Effector CD8-positive, alpha-beta T cell (primary cell): ENCODE measurements around the gene SNCAIP.
"Not testable (repeated sequence)": the region's sequence is repeated elsewhere in the genome, so short reads cannot be mapped to it uniquely, and the experiment has no call there.

Experiments used
- DNase-seq: peaks from one replicate; lab custom pipeline; 2025; lab: John Stamatoyannopoulos, UW

Gene SNCAIP

DNA sequence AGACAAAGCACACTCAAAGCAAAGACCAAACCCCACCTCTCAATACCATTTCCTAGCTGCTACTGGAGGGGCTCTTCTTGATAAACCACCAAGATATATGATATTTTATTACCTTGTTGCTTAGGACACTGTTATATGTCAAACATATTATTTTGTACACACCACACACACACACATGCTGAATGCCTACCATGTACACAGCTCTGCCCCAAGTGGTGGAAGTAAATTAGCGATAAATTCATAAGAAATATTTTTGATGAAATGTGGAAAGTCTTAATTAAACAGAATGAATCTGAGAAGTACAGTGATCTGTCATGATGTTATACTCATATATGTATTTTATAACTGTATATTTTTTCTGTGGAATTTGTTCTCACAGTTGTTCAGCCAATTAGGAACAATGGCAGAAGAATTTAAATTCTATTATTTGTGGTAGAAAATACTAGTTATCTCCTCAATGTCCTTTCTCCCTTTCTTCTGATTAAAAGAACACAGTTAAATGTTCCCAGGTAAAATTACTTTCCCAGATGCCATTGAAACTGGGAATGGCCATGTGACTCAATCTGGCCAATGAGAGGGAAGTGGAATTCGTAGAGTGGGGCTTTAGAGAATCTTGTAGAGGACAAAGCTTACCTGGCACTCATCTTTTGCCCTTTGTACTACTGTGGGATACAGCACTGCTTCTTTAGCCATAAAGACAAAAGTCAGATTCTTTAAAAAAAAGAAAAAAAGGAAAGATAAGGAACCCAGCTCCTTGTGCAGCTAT lies 156.5 kb downstream of the SNCAIP start:
- no peak for DNase-seq

DNA sequence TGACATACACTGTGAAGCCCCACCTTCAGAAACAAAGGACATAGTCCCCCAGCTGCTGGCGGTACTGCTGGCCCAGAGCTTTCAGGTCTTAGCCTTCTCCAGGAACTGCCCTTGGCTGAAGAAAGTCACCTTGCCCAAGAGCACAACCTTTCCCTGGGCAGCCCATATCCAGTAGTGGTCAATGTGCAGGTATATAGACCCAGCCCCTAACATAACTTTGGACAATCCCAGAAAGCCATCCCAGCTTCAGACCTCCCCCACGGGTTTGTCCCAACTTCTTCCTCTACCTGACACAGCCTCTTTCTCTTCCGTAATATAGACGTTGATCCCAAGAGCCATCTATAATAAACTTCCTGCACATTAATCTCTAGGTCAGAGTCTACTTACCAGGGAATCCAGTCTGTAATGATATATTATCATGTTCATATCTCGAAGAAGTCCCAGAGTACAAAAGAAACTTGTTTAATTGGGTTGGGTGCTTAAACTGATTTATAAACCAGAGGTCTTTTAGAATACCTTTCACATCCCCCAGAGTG lies 157.4 kb downstream of the SNCAIP start:
- no peak for DNase-seq

DNA sequence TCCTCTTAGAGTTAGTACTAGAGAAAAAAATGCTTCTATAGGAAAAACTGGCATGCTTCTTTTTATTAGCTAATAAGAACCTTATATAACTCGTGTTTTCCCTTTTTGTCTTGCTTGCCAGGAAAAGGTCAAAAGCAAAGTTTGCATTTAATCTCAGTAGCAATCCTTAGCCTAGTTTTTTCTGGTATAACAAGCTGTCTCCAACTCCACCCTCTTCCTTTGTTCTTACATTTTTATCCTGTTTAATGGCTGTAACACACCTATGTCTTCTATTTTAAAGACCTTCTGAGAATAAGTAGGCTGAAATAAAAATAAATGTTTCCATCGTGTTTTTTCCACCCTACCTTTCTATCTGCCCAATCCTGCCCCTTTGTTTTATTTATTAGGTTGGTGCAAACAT lies 158.3 kb downstream of the SNCAIP start:
- DNase-seq, result no peak

DNA sequence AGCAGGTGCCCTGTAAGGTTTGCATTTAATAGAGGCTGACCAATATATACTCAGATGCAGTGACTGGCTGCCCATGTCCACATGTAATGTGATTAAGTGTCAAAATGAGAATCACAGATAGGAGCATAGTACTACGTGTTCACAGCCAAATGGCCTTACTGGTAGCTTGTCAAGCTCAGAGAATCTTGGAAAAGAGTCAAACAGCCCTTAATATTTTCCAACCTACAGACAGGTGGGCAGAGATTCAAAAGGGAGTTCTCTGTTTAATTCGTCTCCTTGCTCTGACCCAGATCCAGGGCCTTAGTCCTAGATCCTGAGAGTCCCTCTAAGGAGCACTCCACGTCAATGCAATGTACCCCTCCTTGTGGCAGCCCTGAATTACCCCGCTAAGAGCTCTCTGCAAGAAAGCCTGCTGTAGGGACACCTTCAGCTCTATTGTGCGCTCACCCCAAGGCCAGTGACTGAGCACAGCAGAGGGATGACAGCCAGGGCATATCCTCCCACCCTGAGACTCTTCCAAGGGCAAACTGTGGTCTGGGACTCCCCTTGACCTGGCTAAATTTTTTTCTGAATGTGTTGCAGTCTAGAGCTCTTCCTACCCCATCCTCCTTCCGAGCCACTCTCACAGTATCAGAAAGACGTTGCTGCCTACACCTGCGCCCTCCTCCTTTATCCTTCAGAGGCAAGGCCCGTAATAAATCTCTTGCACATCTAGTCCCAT lies 159.2 kb downstream of the SNCAIP start:
- no peak for DNase-seq

DNA sequence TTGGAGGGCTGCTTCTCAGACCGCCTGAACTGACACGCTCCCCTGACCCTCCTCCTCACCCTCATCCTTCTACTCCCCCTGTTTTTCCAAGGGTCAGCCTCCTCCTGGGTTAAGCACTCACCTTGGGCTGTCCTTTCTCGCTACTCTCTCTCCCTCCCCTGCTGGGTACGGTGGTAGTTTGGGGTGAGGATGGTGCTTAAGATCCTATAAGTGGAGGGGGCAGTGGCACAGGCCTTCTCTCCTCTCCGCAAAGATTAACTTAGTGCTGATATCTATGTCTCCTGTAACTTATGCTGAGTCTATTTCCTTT lies 159.7 kb downstream of the SNCAIP start:
- no peak for DNase-seq

DNA sequence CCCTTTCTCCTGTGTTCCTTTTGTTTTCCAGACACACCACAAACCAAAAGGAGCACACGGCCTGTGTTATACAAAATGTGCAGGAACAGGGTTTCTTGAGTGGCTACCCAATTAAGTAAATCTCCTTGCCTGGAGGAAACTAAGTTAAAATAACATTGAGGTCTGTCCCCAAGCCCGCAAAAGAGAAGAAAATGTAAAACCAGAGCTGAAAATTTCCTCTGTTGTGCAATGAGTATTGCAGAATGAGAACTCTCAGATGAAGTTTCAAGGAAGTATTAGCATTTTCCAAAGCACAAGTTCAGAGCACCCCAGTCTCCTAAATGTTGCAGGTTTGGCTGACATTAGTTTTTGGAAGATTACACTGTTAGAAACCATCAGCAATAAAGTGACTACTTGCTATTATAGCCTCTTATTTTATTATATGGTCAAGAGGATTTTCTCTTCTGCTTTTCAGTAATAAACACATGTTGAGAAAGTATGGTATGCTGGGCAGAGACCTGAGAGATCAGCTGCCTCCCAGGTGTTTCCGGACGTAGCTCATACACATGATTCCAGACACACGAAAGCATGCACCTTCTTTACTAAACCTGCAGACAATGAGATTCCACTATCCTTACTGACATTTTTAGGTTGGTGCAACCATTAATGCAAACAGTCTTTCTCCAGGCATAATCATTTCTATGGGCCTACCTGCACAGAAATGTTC lies 161.3 kb downstream of the SNCAIP start:
- no peak for DNase-seq

DNA sequence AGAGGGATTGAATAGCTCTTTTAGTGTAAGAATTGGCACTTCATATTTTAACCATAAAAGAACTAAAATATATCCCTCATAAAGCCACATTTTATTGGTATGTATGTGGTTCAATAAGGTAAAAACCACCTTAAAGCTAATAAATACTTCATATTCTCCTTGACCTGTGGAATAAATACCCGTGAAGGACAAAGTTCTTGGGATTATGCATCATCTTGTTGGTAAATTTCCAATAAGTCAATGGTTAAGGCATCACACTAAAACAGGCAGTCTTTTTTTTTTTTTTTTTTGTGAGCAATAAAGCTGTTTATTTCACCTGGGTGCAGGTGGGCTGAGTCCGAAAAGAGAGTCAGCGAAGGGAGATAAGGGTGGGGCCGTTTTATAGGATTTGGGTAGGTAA lies 161.9 kb downstream of the SNCAIP start:
- no peak for DNase-seq

DNA sequence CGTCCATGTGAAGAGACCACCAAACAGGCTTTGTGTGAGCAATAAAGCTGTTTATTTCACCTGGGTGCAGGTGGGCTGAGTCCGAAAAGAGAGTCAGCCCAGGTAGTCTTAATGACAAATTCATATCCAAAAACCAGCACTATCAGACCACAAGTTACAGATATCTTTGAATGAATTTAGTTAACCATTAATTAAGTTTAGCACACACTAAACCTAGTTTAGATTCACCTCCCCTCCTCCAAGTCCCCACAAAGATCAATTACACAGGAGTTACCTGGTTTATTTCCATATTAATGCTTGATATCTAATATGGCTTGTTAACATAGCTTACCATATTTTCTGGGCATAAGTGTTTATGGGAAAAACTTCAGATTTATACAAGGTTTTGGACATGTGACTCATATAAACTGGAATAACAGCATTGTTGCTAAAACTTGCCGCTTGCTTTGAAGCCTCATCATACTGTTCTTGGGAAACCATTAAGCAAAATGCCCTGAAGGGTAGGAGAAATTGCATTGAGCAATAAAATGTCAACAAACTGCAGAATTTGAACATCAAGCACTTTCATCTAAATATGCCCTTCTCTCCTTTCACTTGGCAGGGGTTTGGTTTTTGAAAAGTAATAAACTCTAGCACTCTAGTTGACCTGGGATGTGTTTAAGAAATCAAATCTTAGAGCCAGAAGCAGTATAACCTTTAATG lies 166.9 kb downstream of the SNCAIP start:
- no peak for DNase-seq

DNA sequence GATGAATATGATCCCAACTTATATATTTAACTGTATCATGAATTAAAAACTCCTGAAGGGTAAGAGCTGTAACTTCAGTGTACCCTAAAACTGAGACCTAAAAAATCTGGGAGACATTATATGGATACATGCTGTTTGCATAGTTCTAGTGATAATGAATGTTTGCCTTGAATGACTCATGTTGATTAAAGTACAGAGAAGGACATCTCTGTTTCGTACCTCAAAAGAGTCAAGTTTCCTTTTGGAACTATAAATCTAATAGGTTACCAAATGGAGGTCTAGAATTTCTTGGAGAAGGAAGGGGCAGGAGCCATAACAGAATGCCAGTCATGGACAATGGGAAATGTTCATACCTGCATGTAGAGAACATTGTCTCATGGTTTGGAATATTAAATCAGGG lies 168.1 kb downstream of the SNCAIP start:
- no peak for DNase-seq

DNA sequence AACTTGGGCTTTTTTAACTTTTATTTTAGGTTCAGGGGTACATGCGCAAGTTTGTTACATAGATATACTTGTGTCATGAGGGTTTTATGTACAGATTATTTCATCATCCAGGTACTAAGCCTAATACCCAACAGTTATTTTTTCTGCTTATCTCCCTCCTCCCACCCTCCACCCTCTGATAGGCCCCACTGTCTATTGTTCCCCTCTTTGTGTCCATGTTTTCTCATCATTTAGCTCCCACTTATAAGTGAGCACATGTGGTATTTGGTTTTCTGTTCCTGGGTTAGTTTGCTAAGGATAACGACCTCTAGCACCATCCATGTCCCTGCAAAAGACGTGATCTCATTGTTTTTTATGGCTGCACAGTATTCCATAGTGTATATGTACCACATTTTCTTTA lies 172.1 kb downstream of the SNCAIP start:
- DNase-seq, result no peak

DNA sequence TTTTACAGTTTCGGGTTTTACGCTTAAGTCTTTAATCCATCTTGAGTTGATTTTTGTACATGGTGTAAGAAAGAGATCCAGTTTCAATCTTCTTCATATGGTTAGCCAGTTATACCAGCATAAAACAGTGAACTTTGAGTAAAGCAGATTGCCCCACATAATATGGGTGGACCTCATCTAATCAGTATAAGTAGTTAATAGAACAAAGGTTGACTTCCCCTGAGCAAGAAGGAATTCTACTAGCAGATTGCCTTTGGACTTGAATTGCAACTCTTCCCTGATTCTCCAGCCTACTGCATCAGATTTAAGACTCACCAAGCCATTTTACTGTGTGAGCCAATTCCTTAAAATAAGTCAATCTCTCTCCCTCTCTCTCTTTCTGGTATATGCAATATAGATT lies 173.2 kb downstream of the SNCAIP start:
- no peak for DNase-seq

DNA sequence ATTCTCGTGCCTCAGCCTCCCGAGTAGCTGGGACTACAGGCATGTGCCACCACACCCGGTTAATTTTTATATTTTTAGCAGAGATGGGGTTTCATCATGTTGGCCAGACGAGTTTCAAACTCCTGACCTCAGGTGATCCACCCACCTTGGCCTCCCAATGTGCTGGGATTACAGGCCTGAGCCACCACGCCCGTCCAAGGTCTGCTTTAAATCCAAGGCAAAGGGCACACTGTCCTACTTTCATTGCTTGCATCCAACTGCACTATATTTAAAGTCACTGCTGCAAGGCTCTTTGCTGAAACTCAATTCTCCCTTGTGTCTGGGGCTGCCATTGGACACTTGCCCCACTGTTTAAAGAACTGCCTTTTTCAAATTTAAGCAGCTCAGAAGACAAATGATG lies 174.6 kb downstream of the SNCAIP start:
- not testable (repeated sequence) for DNase-seq

DNA sequence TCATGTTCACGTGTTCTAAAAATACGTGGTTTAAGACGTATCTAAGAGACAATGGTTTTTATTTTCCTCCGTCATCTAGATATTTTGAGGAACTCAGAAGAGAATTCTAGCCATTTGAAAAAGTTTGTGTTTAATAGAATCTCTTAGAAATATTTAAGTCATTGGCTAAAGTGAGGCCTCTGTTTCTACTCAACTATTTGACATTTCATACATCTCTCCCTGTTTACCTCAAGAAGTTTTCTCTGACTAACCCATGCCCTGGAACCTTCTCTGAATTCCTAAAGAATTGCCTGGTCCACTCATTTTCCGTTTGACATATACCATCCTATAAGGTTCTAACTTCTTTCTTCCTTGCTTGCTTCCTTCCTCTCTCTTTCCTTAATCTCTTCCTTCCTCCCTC lies 178.7 kb downstream of the SNCAIP start:
- no peak for DNase-seq

DNA sequence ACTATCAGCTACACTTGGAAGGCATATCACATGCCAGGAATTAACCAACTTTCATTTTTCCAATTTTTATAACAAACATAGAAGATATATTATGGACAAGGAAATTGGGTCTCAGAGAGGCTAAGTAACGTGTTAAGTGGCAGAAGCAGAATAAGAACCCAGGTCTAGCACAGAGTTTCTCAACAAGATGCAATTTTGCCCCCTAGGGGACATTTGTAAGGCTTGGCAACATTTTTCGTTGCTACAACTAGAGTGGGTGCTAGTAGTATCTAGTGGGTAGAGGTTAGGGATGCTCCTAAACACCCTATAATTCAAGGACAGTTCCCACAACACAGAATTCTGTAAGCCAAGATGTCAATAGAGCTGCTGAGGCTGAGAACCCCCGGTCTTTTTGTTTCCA lies 180.6 kb downstream of the SNCAIP start:
- DNase-seq, result no peak

DNA sequence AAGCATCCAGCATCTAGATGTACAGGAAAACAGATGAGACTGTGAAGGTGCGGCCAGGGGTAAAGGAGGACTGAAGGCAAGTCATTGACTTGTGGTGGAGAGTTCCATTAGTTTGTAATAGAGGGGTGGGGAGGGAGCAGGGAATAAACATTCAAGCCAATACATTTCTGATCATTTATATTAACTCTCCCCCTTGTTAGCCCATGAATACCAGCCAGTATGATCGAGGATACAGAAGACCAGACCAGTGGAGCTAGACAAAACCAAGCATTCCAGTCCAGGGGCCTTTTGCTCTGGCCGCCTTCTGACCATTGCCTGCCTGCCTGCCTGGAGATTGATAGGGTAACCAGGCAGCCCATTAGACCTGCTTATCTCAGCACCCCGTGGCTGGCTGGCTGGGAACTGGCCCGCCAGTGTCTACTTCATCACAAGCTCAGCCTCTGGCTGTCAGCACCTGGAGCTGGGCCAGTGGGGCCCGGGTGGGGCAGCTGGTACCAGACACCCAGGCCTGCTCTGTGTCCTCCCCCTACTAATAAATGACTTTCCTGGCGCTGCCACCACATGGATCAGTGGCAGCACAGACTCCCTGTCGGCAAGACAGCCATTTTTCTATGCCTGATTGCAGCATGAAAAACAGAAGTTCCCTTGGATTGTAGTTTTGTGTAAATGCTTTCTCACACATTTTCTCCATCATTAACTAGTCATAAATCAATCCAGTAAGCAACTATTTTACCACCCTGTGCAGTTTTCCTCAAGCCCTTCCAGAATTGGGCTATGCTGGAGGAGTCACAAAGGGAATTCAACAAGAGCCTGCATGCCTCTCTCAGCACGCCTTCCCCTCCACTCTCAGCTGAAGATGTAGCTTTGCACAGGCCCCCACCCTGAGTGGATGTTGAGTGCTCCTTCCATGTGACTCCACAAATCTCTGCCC lies 181.3 kb downstream of the SNCAIP start:
- DNase-seq, result no peak

DNA sequence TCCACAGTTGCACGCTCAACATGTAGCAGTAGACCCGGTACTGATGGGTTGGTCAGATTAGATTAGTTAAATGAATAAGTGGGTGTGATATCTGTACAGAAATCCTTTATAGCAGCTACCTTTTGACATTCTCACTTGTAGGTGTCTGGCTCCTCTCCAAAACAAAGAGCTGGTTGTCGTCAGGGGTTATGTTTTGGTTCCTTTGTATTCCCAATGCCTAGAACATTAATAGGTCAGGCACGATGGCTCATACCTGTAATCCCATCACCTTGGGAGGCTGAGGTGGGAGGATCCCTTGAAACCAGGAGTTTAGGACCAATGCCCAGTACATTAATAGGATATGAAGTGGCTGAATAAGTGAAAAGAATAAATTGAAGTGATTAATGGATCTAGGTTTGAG lies 182.1 kb downstream of the SNCAIP start:
- no peak for DNase-seq

DNA sequence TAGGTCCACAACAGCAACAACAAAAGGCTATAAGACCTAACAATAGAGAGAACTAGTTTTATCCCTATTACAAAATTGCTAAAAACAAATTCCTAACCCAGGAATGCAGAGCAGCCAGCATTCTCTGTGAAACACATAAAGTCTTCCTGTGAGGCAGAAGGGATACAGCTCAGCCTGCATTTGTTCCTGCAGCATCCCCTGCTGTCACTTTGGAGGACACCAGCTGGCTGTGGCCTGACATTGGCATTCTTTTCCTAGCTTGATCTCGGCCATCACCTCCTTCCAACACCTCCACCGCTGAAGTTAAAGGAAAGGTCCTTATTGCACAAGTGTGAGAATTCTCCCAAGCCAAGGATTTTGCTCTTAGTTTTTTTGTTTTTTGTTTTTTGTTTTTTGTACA lies 186.1 kb downstream of the SNCAIP start:
- DNase-seq, result no peak

DNA sequence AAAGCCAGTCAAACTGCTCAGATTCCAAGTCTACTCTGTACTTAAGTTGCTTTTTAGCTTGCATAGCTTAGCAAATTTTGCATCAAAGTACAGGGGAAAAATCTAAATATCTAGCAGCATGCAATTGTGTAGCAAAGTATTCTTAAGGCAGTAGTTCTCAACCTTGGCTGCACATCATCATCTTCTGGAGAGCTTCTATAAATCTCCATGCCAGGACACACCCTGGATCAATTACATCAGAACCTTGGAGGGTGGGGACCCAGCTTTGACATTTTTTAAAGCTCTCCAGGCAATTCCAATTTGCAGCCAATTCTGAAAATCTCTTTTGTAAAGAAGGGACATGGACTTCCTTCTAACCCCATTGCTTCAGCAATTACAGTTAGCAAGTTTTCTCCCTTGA lies 187.5 kb downstream of the SNCAIP start:
- DNase-seq, result no peak

DNA sequence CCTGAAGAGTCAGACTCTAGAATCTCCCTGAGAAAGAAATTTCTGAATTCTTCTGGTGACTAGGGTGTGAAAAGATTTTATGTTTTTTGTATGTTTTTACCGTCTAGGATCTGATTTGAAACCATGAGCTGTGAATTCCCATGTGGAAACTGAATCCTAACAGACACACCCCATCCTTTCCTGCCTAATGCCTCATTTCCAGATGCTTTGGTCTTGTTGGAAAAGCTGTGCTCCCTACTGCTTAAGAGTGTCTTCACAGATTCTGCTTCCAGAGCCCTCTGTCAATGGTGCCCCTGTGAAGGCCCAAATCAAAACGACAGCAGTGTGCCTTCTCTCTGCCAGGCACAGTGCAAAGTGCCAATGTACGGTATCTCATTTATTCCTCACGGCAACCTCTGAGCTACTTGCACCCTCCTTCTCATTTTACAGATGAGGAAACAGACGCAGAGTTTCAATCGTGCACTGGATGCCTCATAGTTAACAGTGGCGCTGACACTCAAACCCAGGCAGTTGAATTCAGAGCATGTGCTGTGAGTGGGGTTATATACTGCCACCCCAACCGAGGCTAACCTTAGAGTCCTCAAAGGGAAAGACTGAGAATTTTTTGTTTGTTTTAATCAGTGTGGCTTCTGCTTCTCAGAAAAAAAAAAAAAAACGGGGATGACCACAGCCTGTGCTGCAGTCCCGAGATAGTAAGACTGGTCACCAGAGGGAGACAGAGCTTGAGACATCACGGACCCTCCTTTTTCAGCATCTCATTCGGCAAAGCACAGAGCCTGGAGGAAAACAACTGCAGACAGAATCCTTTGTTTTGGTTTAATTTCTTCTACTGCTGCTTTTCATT lies 188.4 kb downstream of the SNCAIP start:
- no peak for DNase-seq

DNA sequence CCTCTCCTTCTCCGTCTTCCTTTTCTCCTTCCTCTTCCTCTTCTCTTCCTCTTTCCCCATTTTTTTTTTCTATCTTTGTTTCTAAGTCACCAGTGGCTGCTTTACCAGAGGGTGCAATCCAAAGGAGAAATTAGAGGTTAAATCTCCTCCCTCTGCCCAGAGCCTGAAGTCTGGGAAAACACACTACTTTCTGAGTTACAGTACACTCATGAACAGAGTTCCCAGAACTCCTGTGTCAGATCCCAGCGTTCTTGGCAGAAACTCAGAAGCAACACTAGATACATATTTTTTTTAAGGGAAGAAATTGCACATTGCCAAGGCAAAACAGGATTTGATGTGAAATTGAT lies 189.0 kb downstream of the SNCAIP start:
- no peak for DNase-seq
